ENCODE measurements around the gene PHACTR4.
"Not testable (repeated sequence)": the region's sequence is repeated elsewhere in the genome, so short reads cannot be mapped to it uniquely, and the experiment has no call there.

PHACTR4 gene

DNA sequence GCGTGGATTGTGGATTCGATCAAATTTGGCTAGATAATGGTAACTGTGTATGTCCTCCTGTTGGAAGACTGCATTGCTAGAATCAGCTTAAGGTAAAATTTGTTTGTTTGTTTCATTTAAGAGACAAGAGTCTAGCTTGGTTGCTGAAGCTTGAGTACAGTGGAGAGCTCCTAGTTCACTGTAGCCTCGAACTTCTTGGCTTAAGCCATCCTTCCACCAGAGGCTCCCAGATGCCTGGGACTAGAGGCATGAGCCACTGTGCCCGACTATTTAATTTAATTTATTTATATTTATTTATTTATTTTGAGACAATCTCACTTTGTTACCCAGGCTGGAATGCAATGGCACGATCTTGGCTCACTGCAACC lies 1.5 kb downstream of the PHACTR4 start:
- DNase-seq (ENCODE audit: low read depth, low spot score) = no peak

DNA sequence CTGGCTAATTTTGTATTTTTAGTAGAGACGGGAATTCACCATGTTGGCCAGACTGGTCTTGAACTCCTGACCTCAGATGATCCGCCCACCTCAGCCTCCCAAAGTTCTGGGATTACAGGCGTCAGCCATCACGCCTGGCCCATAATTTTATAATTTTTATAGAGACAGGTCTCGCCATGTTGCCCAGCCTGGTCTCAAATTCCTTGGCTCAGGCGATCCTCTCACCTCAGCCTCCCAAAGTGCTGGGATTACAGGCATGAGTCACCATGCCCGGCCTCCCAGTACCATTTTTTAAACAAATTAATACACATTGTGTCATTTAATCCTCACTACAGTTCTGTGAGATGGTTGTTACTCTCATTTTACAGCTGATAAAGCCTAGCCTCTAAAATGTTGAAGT lies 3.9 kb downstream of the PHACTR4 start:
- not testable (repeated sequence) for DNase-seq (ENCODE audit: low read depth, low spot score)

DNA sequence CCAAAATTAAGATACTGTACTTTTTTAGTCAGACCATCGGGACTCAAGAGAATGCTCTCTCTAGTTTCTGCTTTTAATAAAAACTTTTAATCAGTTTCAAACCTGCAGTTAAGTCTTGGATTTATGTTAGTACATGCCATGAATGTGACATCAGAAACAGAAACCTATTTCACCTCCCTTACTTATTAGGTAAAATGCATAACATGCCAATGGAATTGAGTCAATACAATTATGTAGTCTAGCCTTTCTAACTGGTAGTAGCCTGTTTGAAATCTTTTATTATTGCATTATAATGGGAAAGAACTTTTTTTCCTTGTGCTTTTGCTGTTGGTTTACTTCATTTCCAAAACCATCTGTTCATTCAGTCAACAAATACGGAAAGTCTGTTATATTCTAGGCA lies 4.8 kb downstream of the PHACTR4 start:
- no peak for DNase-seq (ENCODE audit: low read depth, low spot score)

DNA sequence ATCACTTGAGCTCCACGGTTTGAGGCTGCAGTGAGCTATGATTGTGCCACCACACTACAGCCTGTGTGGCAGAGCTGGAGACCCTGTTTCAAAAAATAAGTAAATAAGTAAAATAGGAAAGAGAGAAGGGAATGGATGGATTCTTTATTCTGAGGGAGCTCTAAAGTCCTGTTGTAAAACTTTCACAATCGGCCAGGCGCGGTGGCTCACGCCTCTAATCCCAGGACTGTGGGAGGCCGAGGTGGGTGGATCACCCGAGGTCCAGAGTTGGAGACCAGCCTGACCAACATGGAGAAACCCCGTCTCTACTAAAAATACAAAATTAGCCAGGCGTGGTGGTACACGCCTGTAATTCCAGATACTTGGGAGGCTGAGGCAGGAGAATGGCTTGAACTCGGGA lies 6.1 kb downstream of the PHACTR4 start:
- not testable (repeated sequence) for DNase-seq (ENCODE audit: low read depth, low spot score)

DNA sequence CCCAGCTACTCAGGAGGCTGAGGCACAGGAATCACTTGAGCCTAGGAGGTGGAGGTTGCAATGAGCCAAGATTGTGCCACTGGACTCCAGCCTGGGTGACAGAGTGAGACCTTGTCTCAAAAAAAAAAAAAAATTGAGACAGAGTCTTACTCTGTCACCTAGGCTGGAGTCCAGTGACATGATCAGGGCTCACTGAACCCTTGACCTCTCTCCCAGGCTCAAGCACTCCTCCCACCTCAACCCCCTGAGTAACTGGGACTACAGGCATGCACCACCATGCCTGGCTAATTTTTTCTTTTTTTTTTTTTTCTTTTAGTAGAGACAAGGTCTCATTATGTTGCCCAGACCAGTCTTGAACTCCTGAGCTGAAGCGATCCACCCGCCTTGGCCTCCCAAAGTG lies 6.7 kb downstream of the PHACTR4 start:
- not testable (repeated sequence) for DNase-seq (ENCODE audit: low read depth, low spot score)

DNA sequence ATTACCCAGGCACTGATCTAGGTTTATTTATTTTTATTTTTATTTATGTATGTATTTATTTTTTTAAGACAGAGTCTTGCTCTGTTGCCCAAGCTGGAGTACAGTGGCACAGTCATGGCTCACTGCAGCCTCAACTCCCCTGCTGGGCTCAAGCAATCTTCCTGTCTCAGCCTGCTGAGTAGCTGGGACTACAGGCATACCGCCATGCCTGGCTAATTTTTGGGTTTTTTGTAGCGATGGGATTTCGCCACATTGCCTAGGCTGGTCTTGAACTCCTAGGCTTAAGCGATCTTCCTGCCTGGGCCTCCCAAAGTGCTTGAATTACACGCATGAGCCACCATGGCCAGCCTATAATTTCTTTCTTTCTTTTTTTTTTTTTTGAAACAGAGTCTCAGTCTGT lies 9.4 kb downstream of the PHACTR4 start:
- no peak for DNase-seq (ENCODE audit: low read depth, low spot score)

DNA sequence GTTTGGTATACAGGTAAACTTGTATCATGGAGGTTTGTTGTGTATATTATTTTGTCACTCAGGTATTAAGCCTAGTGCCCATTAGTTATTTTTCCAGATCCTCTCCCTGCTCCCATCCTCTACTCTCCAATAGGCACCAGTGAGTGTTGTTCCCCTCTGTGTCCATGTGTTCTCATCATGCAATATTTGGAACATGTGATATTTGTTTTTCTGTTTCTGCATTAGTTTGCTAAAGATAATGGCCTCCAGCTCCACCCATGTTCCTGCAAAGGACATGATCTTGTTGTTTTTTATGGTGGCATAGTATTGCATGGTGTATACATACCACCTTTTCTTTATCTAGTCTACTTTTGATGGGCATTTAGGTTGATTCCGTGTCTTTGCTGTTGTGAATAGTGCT lies 10.9 kb downstream of the PHACTR4 start:
- no peak for DNase-seq (ENCODE audit: low read depth, low spot score)

DNA sequence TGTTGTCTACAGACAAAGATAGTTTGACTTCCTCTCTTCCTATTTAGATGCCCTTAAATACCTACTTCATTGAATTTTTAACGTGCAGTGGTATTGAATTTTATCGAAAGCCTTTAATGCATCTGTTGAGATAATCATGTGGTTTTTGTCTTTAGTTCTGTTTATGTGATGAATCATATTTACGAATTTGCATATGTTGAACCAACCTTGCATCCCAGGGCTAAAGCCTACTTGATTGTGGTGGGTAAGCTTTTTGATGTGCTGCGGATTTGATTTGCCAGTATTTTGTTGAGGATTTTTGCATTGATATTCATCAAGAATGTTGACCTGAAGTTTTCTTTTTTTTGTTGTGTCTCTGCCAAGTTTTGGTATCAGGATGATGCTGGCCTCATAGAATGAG lies 14.2 kb downstream of the PHACTR4 start:
- not testable (repeated sequence) for DNase-seq (ENCODE audit: low read depth, low spot score)

DNA sequence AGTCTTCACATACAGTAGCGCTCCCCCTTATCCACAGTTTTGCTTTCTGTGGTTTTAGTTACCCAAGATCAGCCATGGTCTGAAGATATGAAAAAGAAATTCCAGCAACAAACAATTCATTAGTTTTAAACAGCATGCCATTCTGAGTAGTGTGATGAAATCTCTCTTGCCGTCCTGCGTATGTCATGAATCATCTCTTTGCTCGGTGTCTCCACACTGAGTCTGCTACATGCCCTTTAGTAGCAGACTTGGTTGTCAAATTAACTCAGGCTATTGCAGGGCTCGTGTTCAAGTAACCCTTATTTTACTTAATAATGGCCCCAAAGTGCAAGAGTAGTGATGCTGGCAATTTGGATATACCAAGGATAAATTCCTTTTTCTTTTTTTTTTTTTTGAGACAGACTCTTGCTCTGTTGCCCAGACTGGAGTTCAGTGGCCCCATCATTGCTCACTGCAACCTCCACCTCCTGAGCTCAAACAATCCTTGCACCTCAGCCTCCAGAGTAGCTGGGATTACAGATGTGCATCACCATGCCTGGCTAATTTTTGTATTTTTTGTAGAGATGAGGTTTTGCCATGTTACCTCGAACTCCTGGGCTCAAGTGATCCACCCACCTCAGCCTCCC lies 22.6 kb downstream of the PHACTR4 start:
- DNase-seq (ENCODE audit: low read depth, low spot score) = no peak

DNA sequence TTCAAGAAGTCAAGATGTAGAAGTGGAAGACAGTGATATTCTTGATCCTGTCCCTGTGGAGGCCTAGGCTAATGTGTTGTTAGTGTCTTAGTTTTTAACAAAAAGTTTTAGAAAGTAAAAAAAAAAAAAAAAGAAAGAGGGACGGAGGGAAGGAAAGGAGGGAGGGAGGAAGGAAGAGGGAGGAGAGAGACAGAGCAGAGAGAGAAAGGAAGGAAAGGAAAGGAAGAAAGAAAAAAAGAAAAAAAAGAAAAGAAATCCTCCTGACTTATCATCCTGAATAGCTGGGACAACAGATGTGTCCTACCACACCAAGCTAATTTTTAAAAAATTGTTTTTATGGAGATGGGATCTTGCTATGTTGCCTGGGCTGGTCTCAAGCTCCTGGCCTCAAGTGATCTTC lies 24.6 kb downstream of the PHACTR4 start:
- DNase-seq (ENCODE audit: low read depth, low spot score) = no peak

DNA sequence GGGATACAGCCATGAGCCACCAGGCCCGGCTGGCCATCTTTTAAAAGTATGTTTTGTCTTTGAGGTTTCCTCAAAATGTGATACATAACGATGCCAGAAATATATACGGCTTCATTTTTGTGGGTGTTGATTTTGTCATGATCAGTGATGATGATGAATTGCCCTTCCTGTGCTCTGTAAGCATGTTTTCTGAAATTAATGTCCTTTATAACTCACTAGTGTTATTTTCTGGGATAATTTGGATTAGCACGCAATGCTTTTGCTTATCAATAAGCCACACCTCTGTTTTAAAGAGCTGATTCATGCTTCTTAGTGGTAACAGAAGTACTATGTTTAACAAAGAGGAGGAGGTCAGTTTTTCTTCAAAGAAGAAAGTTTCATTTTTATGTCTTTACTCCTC lies 25.6 kb downstream of the PHACTR4 start:
- no peak for DNase-seq (ENCODE audit: low read depth, low spot score)

DNA sequence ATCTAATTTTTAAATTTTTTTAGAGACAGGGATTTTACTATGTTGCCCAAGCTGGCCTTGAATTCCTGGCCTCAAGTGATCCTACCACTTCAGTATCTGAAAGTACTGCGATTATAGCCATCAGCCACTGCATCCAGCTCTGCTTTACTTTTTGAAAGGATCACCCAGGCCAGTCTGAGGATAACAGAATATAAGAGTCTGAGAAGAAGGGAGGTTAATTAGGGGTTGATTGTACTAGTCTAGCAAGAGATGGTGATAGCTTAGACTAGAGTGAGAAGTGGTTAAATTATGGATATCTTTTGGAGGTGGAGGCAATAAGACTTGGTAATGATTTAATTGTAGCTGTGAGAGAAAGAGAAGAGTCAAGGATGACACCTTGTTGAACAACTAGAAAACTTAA lies 32.2 kb downstream of the PHACTR4 start:
- DNase-seq (ENCODE audit: low read depth, low spot score) = no peak

DNA sequence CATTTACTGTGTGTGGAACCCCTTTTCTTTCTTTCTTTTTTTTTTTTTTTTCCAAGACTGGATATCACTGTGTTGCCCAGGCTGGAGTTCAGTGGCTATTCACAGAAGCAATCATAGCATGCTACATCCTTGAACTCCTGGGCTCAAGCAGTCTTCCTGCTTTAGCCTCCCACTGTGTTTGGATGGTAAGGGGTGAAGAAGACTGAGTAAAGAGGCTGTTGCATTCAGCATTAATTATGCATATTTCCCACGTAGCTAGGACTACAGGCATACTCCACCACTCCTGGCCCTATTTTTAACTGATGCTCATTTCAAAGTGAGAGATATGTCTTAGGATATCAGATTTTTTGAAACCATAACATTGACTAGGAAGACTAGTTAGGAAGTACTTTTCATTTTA lies 39.5 kb downstream of the PHACTR4 start:
- no peak for DNase-seq (ENCODE audit: low read depth, low spot score)

DNA sequence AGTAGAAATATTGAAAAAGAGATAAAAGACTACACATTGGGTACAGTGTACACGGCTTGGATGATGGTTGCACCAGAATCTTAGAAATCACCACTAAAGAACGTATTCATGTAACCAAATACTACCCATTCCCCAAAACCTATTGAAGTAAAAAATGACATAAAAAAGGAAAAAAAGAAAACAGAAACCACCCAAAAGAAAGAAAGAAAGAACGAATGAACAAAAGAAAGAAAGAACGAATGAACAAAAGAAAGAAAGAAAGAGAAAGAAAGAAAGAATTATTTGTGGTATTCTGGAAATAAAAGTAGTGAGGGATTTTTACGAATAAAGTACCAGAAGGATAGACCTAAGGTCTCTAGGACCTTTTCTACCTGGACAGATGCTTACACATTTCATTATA lies 42.1 kb downstream of the PHACTR4 start:
- no peak for DNase-seq (ENCODE audit: low read depth, low spot score)

DNA sequence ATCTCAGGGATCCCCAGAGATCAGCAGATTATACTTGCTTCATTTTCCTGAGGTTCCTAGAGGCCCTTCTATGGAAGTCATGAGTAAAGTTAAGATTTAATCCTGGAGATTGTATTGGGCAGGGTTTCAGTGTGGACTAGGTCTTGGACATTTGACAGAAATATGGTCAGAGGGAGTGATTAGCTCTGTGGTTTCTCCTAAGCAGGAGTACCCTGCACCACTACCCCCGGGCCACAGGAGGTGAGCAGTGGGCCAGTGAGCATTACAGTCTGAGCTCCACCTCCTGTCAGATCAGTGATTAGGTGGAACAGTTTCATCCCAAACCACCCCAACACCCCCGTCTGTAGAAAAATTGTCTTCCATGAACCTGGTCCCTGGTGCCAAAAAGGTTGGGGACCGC lies 43.2 kb downstream of the PHACTR4 start:
- DNase-seq (ENCODE audit: low read depth, low spot score) = no peak

DNA sequence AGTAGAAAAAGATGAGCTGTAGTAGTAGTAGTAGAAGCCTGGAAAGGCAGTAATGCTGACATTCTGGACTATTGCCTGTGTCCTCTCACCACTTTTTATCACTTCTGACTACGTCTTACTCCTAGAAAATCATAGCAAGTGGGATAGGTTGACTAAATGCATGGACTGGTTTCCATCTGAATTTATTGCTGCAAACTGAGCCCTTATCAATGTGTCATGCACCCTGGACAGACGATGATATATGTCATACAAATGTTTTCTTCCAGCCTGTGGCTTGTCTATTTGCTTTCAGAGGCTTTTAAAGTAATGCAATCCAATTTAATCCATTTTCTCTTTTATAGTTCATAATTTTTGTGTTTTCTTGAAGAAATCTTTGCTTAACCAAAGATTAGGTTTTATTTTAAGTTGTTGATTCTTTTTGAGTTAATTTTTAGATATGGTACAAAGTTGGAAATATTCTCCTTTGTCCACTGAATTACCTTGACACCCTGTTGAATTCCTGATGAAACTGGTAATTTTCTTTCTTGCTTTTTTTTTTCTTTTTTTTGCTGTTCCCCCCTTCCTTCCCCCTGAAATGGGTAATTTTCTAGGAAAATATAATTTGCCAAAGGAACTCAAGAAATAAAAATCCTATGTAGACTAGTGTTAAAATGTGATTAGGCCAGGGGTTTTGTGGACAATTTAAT lies 47.1 kb downstream of the PHACTR4 start:
- no peak for DNase-seq (ENCODE audit: low read depth, low spot score)

DNA sequence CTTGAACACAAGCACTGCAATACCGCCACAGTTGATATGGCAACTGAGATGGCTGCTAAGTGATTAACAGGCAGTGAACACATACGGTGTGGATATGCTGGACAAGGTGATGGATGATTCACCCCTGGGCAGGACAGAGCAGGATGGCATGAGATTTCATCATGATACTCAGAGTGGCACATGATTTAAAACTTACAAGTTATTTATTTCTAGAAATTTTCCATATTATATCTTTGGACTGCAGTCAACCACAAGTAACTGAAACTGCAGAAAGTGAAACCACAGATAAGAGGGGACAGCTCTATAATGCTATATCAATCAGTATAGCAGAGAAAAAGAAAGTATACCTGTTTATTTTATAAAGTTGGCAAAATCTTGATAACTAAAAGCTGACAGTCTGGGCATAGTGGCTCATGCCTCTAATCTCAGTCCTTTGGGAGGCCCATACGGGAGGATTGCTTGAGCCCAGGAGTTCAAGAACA lies 47.9 kb downstream of the PHACTR4 start:
- no peak for DNase-seq (ENCODE audit: low read depth, low spot score)

DNA sequence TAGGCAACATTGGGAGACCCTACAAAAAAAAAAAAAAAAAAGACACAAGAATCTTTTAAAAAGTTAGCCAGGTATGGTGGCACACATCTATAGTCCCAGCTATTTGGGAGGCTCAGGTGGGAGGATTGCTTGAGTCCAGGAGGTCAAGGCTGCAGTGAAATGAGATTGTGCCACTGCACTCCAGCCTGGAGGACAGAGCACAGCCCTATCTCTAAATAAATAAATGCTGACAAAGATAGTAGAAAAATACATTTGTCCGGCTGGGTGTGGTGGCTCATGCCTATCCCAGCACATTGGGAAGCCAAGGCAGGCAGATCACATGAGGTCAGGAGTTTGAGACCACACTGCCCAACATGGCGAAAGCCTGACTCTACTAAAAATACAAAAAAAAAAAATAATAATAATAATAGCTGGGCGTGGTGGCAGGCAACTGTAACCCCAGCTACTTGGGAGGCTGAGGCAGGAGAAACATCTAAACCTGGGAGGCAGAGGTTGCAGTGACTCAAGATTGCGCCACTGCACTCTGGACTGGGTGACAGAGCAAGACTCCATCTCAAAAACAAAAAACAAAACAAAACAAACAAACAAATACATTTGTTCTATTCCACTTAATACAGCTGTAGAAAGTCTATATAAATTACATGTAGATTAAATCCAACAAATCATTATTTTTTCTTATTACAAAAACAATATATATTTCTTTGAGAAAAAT lies 48.5 kb downstream of the PHACTR4 start:
- no peak for DNase-seq (ENCODE audit: low read depth, low spot score)

DNA sequence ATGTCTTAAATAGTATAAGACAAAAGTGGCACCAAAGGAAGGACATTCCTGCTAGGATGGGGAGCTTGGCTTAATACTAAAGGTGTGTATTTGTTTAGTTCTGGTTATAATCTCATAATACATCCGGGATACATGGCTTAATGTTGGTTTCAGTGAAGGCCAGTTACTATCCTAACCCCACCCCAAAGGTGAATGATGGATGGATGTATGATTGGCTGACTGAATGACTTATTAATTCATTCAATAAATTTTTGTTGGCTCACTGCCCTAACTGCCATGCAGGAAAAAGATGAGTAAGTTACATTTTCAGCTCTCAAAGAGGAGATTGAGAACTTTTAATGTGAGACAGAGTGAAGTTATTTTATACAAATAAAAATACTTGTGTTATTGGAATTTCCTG lies 52.2 kb downstream of the PHACTR4 start:
- no peak for DNase-seq (ENCODE audit: low read depth, low spot score)

DNA sequence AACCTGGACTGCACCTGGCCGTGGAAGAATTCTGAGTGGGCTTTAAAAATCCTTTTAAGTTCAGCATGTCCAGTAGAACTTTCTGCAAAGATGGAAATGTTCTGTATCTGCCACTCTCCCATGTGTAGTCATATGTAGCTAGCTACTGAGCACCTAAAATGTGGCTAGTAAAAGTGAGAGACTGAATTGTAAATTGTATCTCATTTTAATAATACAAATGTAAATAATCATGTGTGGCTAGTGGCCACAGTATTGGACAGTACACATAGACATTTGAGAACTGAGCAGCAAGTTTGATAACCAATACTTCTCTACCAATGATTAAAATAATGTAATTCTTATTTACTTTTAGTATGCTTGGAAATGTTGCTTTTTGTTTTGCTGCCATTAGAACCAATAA lies 57.3 kb downstream of the PHACTR4 start:
- no peak for DNase-seq (ENCODE audit: low read depth, low spot score)

DNA sequence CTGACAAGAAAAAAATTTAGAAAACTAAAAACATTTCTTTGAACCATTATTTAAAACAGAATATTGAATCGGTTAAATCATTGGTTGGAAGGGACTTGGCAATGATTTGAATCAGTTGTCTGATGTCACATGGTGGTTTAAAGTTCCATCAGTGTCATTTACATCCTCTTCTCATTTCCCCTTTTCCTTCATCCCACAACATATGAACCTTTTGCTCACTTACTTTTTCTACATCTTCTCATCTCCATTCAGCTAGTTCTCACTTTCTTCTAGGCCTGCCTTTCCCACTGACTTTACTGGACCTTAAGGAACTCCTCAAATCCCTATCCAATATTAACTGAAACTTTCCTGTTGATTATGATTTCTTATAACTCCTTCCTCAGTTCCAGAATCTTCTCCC lies 58.5 kb downstream of the PHACTR4 start:
- no peak for DNase-seq (ENCODE audit: low read depth, low spot score)

DNA sequence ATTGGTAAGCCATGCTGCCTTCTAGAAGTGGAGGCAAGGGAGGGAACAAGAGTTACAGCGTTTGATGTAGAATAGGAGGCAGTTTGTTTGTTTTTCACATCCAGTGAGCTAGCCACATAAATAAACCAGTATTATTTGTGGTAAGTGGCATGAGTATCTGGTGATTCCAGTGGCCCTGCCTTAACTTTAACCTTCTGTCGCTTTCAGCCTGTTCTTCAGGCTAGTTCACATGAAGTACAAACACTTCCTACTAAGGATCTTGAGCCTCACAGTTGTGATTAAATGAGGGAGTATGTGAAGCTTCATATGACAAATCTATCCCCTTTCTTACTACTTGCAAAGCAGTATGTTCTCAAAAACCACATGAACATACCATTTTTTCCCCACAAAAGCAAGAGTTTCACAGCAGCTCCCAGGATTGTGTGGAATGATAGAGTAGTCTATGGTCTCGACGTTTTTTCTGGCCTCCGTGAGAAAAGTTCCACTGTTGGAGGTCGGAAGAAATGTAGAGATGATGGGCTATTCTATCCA lies 59.5 kb downstream of the PHACTR4 start:
- no peak for DNase-seq (ENCODE audit: low read depth, low spot score)

Measured in brain pericyte (primary cell).